HG03558 (cell line): ENCODE measurements around the gene PRSS1.
A peak's percentile ranks its signal among the peaks of the same experiment; 100 is the strongest.
"Not testable (repeated sequence)": the region's sequence is repeated elsewhere in the genome, so short reads cannot be mapped to it uniquely, and the experiment has no call there.

Experiments
- ATAC-seq: cut with Tn5 transposase; IDR thresholded peaks from one replicate; pipeline ENCODE4 v1.9.1; 2021; ENCODE audit warnings: moderate number of reproducible peaks; ENCODE audit not compliant: unreplicated experiment; ENCODE audit errors: extremely low read depth

The PRSS1 gene

GRCh38 chr7:142749218-142749993 is at the start of gene PRSS1:
TSS of gene PRSS1 (plus strand) at chr7:142749472. CDS start at chr7:142749485, 13 bp downstream.
- ATAC-seq, result no peak

- ATAC-seq, result not testable (repeated sequence)
Observed at GRCh38 chr7:142700935-142701334, 48.3 kb upstream of the PRSS1 start.

- no peak for ATAC-seq
Observed at GRCh38 chr7:142703655-142704305, 45.5 kb upstream of the PRSS1 start.

- not testable (repeated sequence) for ATAC-seq
Observed at GRCh38 chr7:142708726-142709125, 40.5 kb upstream of the PRSS1 start.

- no peak for ATAC-seq
Observed at GRCh38 chr7:142709921-142710320, 39.4 kb upstream of the PRSS1 start.

GRCh38 chr7:142711196-142711595 is 38.1 kb upstream of the PRSS1 start:
- no peak for ATAC-seq

GRCh38 chr7:142711746-142712616 is 37.3 kb upstream of the PRSS1 start:
- no peak for ATAC-seq

- ATAC-seq, result no peak
Observed at GRCh38 chr7:142712617-142712957, 36.7 kb upstream of the PRSS1 start.

- no peak for ATAC-seq
Observed at GRCh38 chr7:142714375-142714774, 34.9 kb upstream of the PRSS1 start.

GRCh38 chr7:142716596-142716995 is 32.7 kb upstream of the PRSS1 start:
- ATAC-seq, result no peak

- no peak for ATAC-seq
Observed at GRCh38 chr7:142717453-142717852, 31.8 kb upstream of the PRSS1 start.

GRCh38 chr7:142718313-142718712 is 31.0 kb upstream of the PRSS1 start:
- ATAC-seq, result no peak

- no peak for ATAC-seq
Observed at GRCh38 chr7:142720172-142720773, 29.0 kb upstream of the PRSS1 start.

GRCh38 chr7:142720986-142721385 is 28.3 kb upstream of the PRSS1 start:
- no peak for ATAC-seq

- ATAC-seq, result no peak
Observed at GRCh38 chr7:142722248-142722794, 27.0 kb upstream of the PRSS1 start.

GRCh38 chr7:142733271-142733670 is 16.0 kb upstream of the PRSS1 start:
- no peak for ATAC-seq

- peak; percentile 84 for ATAC-seq
Observed at GRCh38 chr7:142739923-142740492, 9.3 kb upstream of the PRSS1 start.

- no peak for ATAC-seq
Observed at GRCh38 chr7:142740786-142741185, 8.5 kb upstream of the PRSS1 start.

- not testable (repeated sequence) for ATAC-seq
Observed at GRCh38 chr7:142741932-142742331, 7.3 kb upstream of the PRSS1 start.

- ATAC-seq, result no peak
Observed at GRCh38 chr7:142745091-142745635, 4.1 kb upstream of the PRSS1 start.
